HepG2 (cell line): ENCODE measurements around the gene IPO5. TPM values are rescaled to one million over a fixed set of nuclear protein-coding genes. Genes with fewer than 3 reads are reported as not detected.

Experiments used
- ARNT2 ChIP-seq: sonication (generic); formaldehyde crosslinking; IDR thresholded peaks from 2 replicates; pipeline ENCODE4 v1.8.0; 2022; ENCODE audit warnings: mild to moderate bottlenecking, low read depth, missing genetic modification reagents, moderate library complexity
- CREB3 ChIP-seq: sonication (generic); formaldehyde crosslinking; IDR thresholded peaks from 2 replicates; pipeline ENCODE4 v1.5.0; 2020; ENCODE audit warnings: missing genetic modification reagents
- HOXA5 ChIP-seq: sonication (generic); formaldehyde crosslinking; IDR thresholded peaks from 2 replicates; pipeline ENCODE4 v1.4.0; 2020; ENCODE audit warnings: missing genetic modification reagents
- IRF1 ChIP-seq: sonication (generic); formaldehyde crosslinking; IDR thresholded peaks from 2 replicates; pipeline ENCODE4 v1.4.0; 2020; ENCODE audit warnings: low read depth, mild to moderate bottlenecking, missing genetic modification reagents
- NKX3-1 ChIP-seq: sonication (generic); formaldehyde crosslinking; IDR thresholded peaks from 2 replicates; pipeline ENCODE4 v1.5.0; 2020; ENCODE audit warnings: missing genetic modification reagents
- POLR2A ChIP-seq, 2 experiments: IDR thresholded peaks; 2 replicates each; pipeline ENCODE4 v1.6.1; 2011; ENCODE audit warnings: low read depth in 2 of 2, low read length in 2 of 2, mild to moderate bottlenecking in 1 of 2, moderate library complexity in 1 of 2; ENCODE audit not compliant: insufficient read depth in 1 of 2
- PRMT3 ChIP-seq: sonication (generic); formaldehyde crosslinking; IDR thresholded peaks from 2 replicates; pipeline ENCODE4 v1.8.1; 2022; ENCODE audit warnings: low read depth, mild to moderate bottlenecking, moderate library complexity, missing genetic modification reagents, borderline replicate concordance
- RBFOX2 ChIP-seq: fragments of 200-400 bp; formaldehyde crosslinking; IDR thresholded peaks from 2 replicates; pipeline ENCODE4 v1.6.1; 2017; ENCODE audit warnings: low read depth, mild to moderate bottlenecking, low read length
- SMAD3 ChIP-seq: sonication (generic); formaldehyde crosslinking; IDR thresholded peaks from 2 replicates; pipeline ENCODE4 v1.4.0; 2020; ENCODE audit warnings: missing genetic modification reagents
- TOPORS ChIP-seq: sonication (generic); formaldehyde crosslinking; IDR thresholded peaks from 2 replicates; pipeline ENCODE4 v1.8.0; 2023; ENCODE audit warnings: mild to moderate bottlenecking, missing genetic modification reagents
- ZBED4 ChIP-seq: sonication (generic); formaldehyde crosslinking; IDR thresholded peaks from 2 replicates; pipeline ENCODE4 v1.4.0; 2020; ENCODE audit warnings: missing genetic modification reagents, borderline replicate concordance
- ZBTB10 ChIP-seq: sonication (generic); formaldehyde crosslinking; IDR thresholded peaks from 2 replicates; pipeline ENCODE4 v1.4.0; 2020; ENCODE audit warnings: missing genetic modification reagents, borderline replicate concordance
- ZBTB2 ChIP-seq: sonication (generic); formaldehyde crosslinking; IDR thresholded peaks from 2 replicates; pipeline ENCODE4 v1.8.0; 2022; ENCODE audit warnings: low read depth, missing genetic modification reagents
- ZMYM2 ChIP-seq: sonication (generic); formaldehyde crosslinking; IDR thresholded peaks from 2 replicates; pipeline ENCODE4 v1.8.0; 2022; ENCODE audit warnings: mild to moderate bottlenecking, missing genetic modification reagents
- ZNF235 ChIP-seq: sonication (generic); formaldehyde crosslinking; IDR thresholded peaks from 2 replicates; pipeline ENCODE4 v1.8.1; 2023; ENCODE audit warnings: mild to moderate bottlenecking, missing genetic modification reagents, borderline replicate concordance
- ZNF446 ChIP-seq: sonication (generic); formaldehyde crosslinking; IDR thresholded peaks from 2 replicates; pipeline ENCODE4 v1.5.0; 2020; ENCODE audit warnings: mild to moderate bottlenecking, missing genetic modification reagents
- ZNF546 ChIP-seq: sonication (generic); formaldehyde crosslinking; conservative IDR thresholded peaks from 2 replicates; pipeline ENCODE4 v1.8.1; 2023; ENCODE audit warnings: mild to moderate bottlenecking, missing genetic modification reagents
- ZNF563 ChIP-seq: sonication (generic); formaldehyde crosslinking; IDR thresholded peaks from 2 replicates; pipeline ENCODE4 v1.8.0; 2022; ENCODE audit warnings: mild to moderate bottlenecking, moderate library complexity, missing genetic modification reagents
- polyA plus RNA-seq, 8 experiments: library from polyadenylated mRNA; depleted of rRNA in 3 of 8; stranded (reverse) in 7 of 8; unstranded in 1 of 8; fragments of >200 nt; fragmentation: Illumina TruSeq in 4 of 8; extraction: Trizol in 4 of 8; gene quantifications; 2 replicates each; pipeline versions ENCODE4 v1.2.1 to v1.2.3, GENCODE V29; 2011 to 2016; ENCODE audit warnings: low read depth in 4 of 8, missing spikeins in 1 of 8, mixed read lengths in 1 of 8; ENCODE audit not compliant: insufficient read depth in 1 of 8
- total RNA-seq, 5 experiments: library from RNA; depleted of rRNA; stranded (reverse); fragments of >200 nt; fragmentation: Illumina TruSeq; extraction: Trizol; gene quantifications; 2 replicates each; pipeline ENCODE4 v1.2.3, GENCODE V29; 2016; ENCODE audit warnings: low read depth in 1 of 5

The IPO5 gene
- total and polyA plus RNA-seq, 2 of the 13 experiments (the other 11 are each of a cell fraction or from before 2014, with no cell fraction given) = 155 to 242 TPM

- TF ChIP-seq ZBTB10 (CRISPR knock-in tag) (peak; percentile 77; the same call in 1 of the 2 replicates), HOXA5 (CRISPR knock-in tag) (0 out of 2 replicates have a peak, but pooled peaks have one; percentile 22), CREB3 (no peak), POLR2A (IDR thresholded peaks at IDR 0.05; ENCODE audit: insufficient read depth in 1 of 2, low read depth in 2 of 2, low read length in 2 of 2) (peak; percentile 48 to 54; a peak in 3 of 4 replicates), ZNF563 (peak; percentile 45; the same call in 1 of the 2 replicates), ARNT2 (CRISPR knock-in tag) (peak; percentile 41; the same call in 1 of the 2 replicates), ZNF546 (0 out of 2 replicates have a peak, but pooled peaks have one; percentile 33), ZMYM2 (CRISPR knock-in tag) (0 out of 2 replicates have a peak, but pooled peaks have one; percentile 19), TOPORS (no peak), ZNF235 (CRISPR knock-in tag) (0 out of 2 replicates have a peak, but pooled peaks have one; percentile 13), NKX3-1 (CRISPR knock-in tag) (no peak), PRMT3 (CRISPR knock-in tag) (no peak), ZNF446 (CRISPR knock-in tag) (peak; percentile 33; the same call in 1 of the 2 replicates), IRF1 (no peak), RBFOX2 (peak; percentile 56), ZBED4 (CRISPR knock-in tag) (no peak), SMAD3 (CRISPR knock-in tag) (0 out of 2 replicates have a peak, but pooled peaks have one; percentile 17), ZBTB2 (CRISPR knock-in tag) (peak; percentile 89)
Measured at GRCh38 chr13:97976610-97977521, 23.4 kb downstream of the IPO5 start (continued).
